WERI-Rb-1 (cell line): ENCODE data around the gene SSBP2.

Source experiments
- DNase-seq: peaks from one replicate; pipeline ENCODE4 v3.0.0-alpha.2; 2020
- H3K27ac ChIP-seq: fragments of 250-450 bp; sonication (Bioruptor Pico); 2 replicates; pipeline ENCODE4 v1.5.1; 2020; ENCODE audit warnings: mild to moderate bottlenecking, moderate library complexity
- H3K27me3 ChIP-seq: fragments of 250-450 bp; sonication (Bioruptor Pico); 2 replicates; pipeline ENCODE4 v1.5.1; 2021; ENCODE audit warnings: mild to moderate bottlenecking, low read depth, moderate library complexity; ENCODE audit not compliant: insufficient read depth, severe bottlenecking
- H3K36me3 ChIP-seq: fragments of 250-450 bp; sonication (Bioruptor Pico); 2 replicates; pipeline ENCODE4 v1.5.1; 2020; ENCODE audit warnings: mild to moderate bottlenecking, moderate library complexity
- H3K4me3 ChIP-seq: 2 replicates; pipeline ENCODE4 v1.5.1; 2011; ENCODE audit warnings: low read depth, mild to moderate bottlenecking, control low read depth, low read length
- H3K9me3 ChIP-seq: fragments of 250-450 bp; sonication (Bioruptor Pico); 2 replicates; pipeline ENCODE4 v1.5.1; 2021; ENCODE audit warnings: mild to moderate bottlenecking, moderate library complexity; ENCODE audit not compliant: severe bottlenecking
- CTCF ChIP-seq: IDR thresholded peaks from 2 replicates; pipeline ENCODE4 v1.5.1; 2011; ENCODE audit warnings: low read depth, mild to moderate bottlenecking, control low read depth, inconsistent platforms, low read length

SSBP2 gene

DNA sequence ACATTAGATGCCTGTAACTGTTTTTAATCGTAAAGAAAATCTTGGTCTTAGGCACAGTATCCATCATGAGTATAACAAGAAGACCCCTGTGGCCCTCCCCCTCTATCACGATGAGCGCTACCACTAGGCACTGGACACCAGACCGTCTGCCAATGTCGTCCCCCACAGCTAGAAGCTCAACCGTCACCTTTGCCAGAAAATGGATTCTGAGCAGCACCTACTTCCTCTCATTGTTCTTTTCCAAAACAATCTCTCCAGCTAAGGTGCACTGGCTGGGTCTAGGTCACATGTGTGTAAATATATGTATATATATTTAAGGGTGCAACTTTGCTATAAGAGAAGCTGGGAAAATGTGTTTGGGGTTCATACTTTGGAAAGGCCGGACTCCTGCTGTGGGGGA is 15.7 kb upstream of the SSBP2 start:
- TF ChIP-seq CTCF = no peak
- Histone ChIP-seq H3K27ac (no peak overlapping the region), H3K27me3 (no peaks in the 10 kb centered on the region), H3K9me3 (no peaks in the 10 kb centered on the region), H3K36me3 (no peaks in the 10 kb centered on the region), H3K4me3 (no peak overlapping the region)
- no peak for DNase-seq

DNA sequence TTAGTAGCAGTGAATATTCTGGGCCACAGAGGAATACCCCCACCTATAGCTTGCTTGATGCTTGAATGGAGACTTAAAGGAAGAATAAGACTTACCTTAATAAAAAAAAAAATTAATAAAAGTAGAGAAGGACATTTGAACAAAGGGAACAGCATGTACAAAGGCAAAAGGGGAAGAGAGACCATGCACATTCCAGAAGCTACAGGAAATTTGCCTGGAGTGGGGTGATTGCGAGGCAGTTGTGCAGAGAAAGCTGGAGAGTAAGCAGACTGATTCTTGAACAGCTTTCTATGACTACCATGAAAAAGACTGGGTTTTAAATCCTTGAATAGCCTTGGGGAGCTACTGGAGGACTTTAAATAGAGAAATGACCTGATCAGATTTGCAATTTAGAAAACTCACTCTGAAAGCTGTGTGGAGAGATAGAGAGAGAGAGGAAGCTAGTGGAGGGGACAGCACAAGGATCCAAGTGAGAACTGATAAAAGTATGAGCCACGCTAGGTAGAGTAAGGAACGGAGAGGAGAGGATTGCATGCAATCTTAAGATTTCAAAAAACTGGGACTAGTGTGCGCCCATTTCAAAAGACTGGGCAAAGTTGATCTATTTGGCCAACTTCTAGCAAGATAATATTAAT is 12.5 kb upstream of the SSBP2 start:
- H3K27ac ChIP-seq = no peak overlapping the region
- no peak overlapping the region for H3K4me3 ChIP-seq
- no peaks in the 10 kb centered on the region for H3K36me3 ChIP-seq
- H3K9me3 ChIP-seq = no peaks in the 10 kb centered on the region
- DNase-seq = no peak
- no peaks in the 10 kb centered on the region for H3K27me3 ChIP-seq
- TF ChIP-seq CTCF = no peak

GRCh38 chr5:81762853-81763252 is 12.0 kb upstream of the SSBP2 start:
- Histone ChIP-seq H3K27ac (no peak overlapping the region), H3K4me3 (no peak overlapping the region), H3K9me3 (no peaks in the 10 kb centered on the region), H3K27me3 (no peaks in the 10 kb centered on the region), H3K36me3 (no peaks in the 10 kb centered on the region)
- TF ChIP-seq CTCF = no peak
- DNase-seq = no peak

DNA sequence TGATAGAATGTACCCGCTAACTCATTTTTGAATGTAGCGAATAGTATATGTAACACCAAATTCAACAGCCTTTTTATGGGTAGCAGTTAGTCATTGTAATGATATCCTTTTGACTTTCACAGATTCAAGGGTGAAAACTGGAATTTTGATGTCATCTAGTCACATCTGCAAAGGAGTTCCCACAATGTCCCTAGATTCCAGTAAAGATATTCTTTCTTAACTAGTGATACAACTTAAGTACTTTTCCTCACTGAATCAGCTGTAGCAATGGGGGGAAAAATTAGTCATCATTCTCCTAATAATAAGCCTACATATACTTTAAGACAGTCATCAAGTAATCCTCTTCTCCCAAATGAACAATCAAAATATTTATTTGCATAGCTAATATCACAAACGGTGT is 11.5 kb upstream of the SSBP2 start:
- no peak for DNase-seq
- no peaks in the 10 kb centered on the region for H3K27me3 ChIP-seq
- H3K36me3 ChIP-seq = no peaks in the 10 kb centered on the region
- no peak overlapping the region for H3K4me3 ChIP-seq
- no peak for TF ChIP-seq CTCF
- no peaks in the 10 kb centered on the region for H3K9me3 ChIP-seq
- H3K27ac ChIP-seq = no peak overlapping the region

GRCh38 chr5:81761970-81762369 is 11.1 kb upstream of the SSBP2 start:
- Histone ChIP-seq H3K4me3 (no peak overlapping the region), H3K27me3 (no peaks in the 10 kb centered on the region), H3K9me3 (no peaks in the 10 kb centered on the region), H3K27ac (no peak overlapping the region), H3K36me3 (no peaks in the 10 kb centered on the region)
- DNase-seq = no peak
- TF ChIP-seq CTCF = no peak

GRCh38 chr5:81761270-81761669 is 10.4 kb upstream of the SSBP2 start:
- H3K36me3 ChIP-seq = no peaks in the 10 kb centered on the region
- no peak overlapping the region for H3K4me3 ChIP-seq
- DNase-seq = no peak
- no peak for TF ChIP-seq CTCF
- no peaks in the 10 kb centered on the region for H3K9me3 ChIP-seq
- H3K27me3 ChIP-seq = no peaks in the 10 kb centered on the region
- H3K27ac ChIP-seq = no peak overlapping the region
